ENCODE data around the gene SLC26A2.

The SLC26A2 gene

DNA sequence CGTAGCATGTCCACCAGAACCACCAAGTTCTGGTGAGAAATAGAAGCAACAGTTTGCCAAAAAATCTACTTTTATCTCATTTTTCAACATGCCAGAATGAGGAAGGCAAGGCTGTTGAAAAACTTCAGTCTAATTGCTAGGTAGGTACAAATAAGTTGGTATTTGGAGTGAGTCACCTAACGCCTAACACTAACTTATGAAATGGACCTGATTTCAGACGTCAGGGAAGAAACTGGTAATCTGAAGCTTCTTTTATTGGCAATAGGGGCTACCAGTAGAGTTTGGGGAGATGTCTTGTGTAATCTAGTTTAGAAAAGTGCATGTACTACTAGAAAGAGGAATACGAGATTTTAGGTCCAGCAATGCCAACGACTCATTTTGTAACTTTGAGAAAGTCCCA lies 11.6 kb upstream of the SLC26A2 start:
- Histone ChIP-seq H3K27ac (ENCODE audit: low read depth, low read length, severe bottlenecking) (no peak overlapping the region), H3K4me1 (ENCODE audit: control insufficient read depth, insufficient read depth, low read length, poor library complexity, severe bottlenecking) (no peaks in the 10 kb centered on the region), H3K9me3 (ENCODE audit: control insufficient read depth, low read length) (no peaks in the 10 kb centered on the region), H3K36me3 (ENCODE audit: control insufficient read depth, insufficient read depth, low read length) (no peaks in the 10 kb centered on the region), H3K4me3 (ENCODE audit: extremely low read depth, insufficient read depth, low read length, poor library complexity, severe bottlenecking) (no peak overlapping the region)
- WGBS, 2 experiments (ENCODE audit: insufficient coverage in 2 of 2), result 96 to 100% methylated on average over 1 to 2 of the region's 5 CpGs

- Histone ChIP-seq H3K4me1 (ENCODE audit: control insufficient read depth, insufficient read depth, low read length, poor library complexity, severe bottlenecking) (no peaks in the 10 kb centered on the region), H3K9me3 (ENCODE audit: control insufficient read depth, low read length) (no peaks in the 10 kb centered on the region), H3K27ac (ENCODE audit: low read depth, low read length, severe bottlenecking) (no peak overlapping the region), H3K36me3 (ENCODE audit: control insufficient read depth, insufficient read depth, low read length) (no peaks in the 10 kb centered on the region), H3K4me3 (ENCODE audit: extremely low read depth, insufficient read depth, low read length, poor library complexity, severe bottlenecking) (no peak overlapping the region)
- WGBS, 2 experiments (ENCODE audit: insufficient coverage in 2 of 2), result 86 to 88% methylated on average over 5 of the region's 6 CpGs
Observed at GRCh38 chr5:149951138-149951749, 9.3 kb upstream of the SLC26A2 start.

GRCh38 chr5:149953436-149954121 lies 7.0 kb upstream of the SLC26A2 start:
- no peaks in the 10 kb centered on the region for H3K36me3 ChIP-seq (ENCODE audit: control insufficient read depth, insufficient read depth, low read length)
- no peak overlapping the region for H3K27ac ChIP-seq (ENCODE audit: low read depth, low read length, severe bottlenecking)
- H3K9me3 ChIP-seq (ENCODE audit: control insufficient read depth, low read length), result no peaks in the 10 kb centered on the region
- no peaks in the 10 kb centered on the region for H3K4me1 ChIP-seq (ENCODE audit: control insufficient read depth, insufficient read depth, low read length, poor library complexity, severe bottlenecking)
- H3K4me3 ChIP-seq (ENCODE audit: extremely low read depth, insufficient read depth, low read length, poor library complexity, severe bottlenecking), result no peak overlapping the region
- WGBS, 2 experiments (ENCODE audit: insufficient coverage in 2 of 2), result 93 to 96% methylated on average over 5 of the region's 9 CpGs

DNA sequence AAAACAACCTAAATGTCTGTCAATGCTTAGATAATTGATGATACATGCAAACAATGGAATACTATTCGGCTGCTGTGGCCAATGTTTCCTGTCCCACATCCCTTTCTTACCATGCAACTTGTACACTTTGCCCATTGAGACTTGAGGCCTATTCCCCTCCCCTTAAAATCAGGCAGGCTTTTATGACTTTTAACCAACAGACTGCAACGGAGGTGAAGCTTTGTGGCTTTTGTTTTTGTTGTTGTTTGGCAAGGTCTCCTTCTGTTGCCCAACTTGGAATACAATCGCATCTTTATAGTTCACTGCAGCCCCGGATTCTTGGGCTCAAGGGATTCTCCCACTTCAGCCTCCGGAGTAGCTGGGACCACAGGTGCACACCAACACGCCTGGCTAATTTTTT lies 5.8 kb upstream of the SLC26A2 start:
- no peak overlapping the region for H3K27ac ChIP-seq (ENCODE audit: low read depth, low read length, severe bottlenecking)
- H3K9me3 ChIP-seq (ENCODE audit: control insufficient read depth, low read length), result no peaks in the 10 kb centered on the region
- H3K4me1 ChIP-seq (ENCODE audit: control insufficient read depth, insufficient read depth, low read length, poor library complexity, severe bottlenecking), result peaks cover 4% of the 10 kb centered on the region
- H3K36me3 ChIP-seq (ENCODE audit: control insufficient read depth, insufficient read depth, low read length), result no peaks in the 10 kb centered on the region
- no peak overlapping the region for H3K4me3 ChIP-seq (ENCODE audit: extremely low read depth, insufficient read depth, low read length, poor library complexity, severe bottlenecking)
- 91 to 96% methylated on average over 4 to 5 of the region's 6 CpGs for WGBS, 2 experiments (ENCODE audit: insufficient coverage in 2 of 2)

GRCh38 chr5:149956685-149957084 lies 3.9 kb upstream of the SLC26A2 start:
- WGBS, 2 experiments (ENCODE audit: insufficient coverage in 2 of 2), result 100% methylated on average over 1 of the region's 5 CpGs
- H3K4me3 ChIP-seq (ENCODE audit: extremely low read depth, insufficient read depth, low read length, poor library complexity, severe bottlenecking), result no peak overlapping the region
- no peaks in the 10 kb centered on the region for H3K36me3 ChIP-seq (ENCODE audit: control insufficient read depth, insufficient read depth, low read length)
- H3K4me1 ChIP-seq (ENCODE audit: control insufficient read depth, insufficient read depth, low read length, poor library complexity, severe bottlenecking), result peaks cover 11% of the 10 kb centered on the region
- no peaks in the 10 kb centered on the region for H3K9me3 ChIP-seq (ENCODE audit: control insufficient read depth, low read length)
- H3K27ac ChIP-seq (ENCODE audit: low read depth, low read length, severe bottlenecking), result no peak overlapping the region

- Histone ChIP-seq H3K27ac (ENCODE audit: low read depth, low read length, severe bottlenecking) (no peak overlapping the region), H3K9me3 (ENCODE audit: control insufficient read depth, low read length) (no peaks in the 10 kb centered on the region), H3K4me1 (ENCODE audit: control insufficient read depth, insufficient read depth, low read length, poor library complexity, severe bottlenecking) (peaks cover 11% of the 10 kb centered on the region), H3K36me3 (ENCODE audit: control insufficient read depth, insufficient read depth, low read length) (no peaks in the 10 kb centered on the region), H3K4me3 (ENCODE audit: extremely low read depth, insufficient read depth, low read length, poor library complexity, severe bottlenecking) (no peak overlapping the region)
- WGBS, 2 experiments (ENCODE audit: insufficient coverage in 2 of 2), result 79 to 90% methylated on average over 2 to 3 of the region's 4 CpGs
Observed at GRCh38 chr5:149957855-149958254, 2.7 kb upstream of the SLC26A2 start.

GRCh38 chr5:149959406-149960236 lies 937 bp upstream of the SLC26A2 start:
- Histone ChIP-seq H3K4me1 (ENCODE audit: control insufficient read depth, insufficient read depth, low read length, poor library complexity, severe bottlenecking) (peaks cover 11% of the 10 kb centered on the region), H3K27ac (ENCODE audit: low read depth, low read length, severe bottlenecking) (peak overlapping the region; percentile 92), H3K36me3 (ENCODE audit: control insufficient read depth, insufficient read depth, low read length) (no peaks in the 10 kb centered on the region), H3K4me3 (ENCODE audit: extremely low read depth, insufficient read depth, low read length, poor library complexity, severe bottlenecking) (peak overlapping the region; percentile 72), H3K9me3 (ENCODE audit: control insufficient read depth, low read length) (no peaks in the 10 kb centered on the region)
- 50 to 67% methylated on average over 8 to 11 of the region's 14 CpGs for WGBS, 2 experiments (ENCODE audit: insufficient coverage in 2 of 2)

DNA sequence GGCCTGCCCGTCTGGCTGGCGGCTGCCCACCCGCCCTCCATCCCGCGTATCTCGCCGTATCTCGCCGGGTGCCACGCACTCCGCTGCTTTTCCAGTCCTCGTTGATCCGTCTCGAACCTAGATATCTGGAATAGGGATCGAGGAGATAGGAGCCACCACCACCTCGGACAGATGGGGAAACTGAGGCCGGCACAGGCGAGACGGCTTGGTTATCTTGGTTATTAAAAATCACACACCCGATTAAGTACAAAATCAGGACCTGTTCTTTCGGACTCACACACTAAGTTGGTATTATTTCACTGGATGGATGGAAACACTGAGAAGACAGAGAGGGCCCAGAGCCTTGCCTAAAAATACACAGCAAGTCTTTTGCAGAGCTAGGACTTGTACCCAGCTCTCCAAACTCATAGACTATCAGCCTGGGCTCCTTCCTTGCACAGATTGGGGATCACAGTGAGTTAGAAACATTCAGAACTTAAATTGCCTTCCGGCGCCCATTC lies 678 bp downstream of the SLC26A2 start:
- Histone ChIP-seq H3K4me3 (ENCODE audit: extremely low read depth, insufficient read depth, low read length, poor library complexity, severe bottlenecking) (peak overlapping the region; percentile 72), H3K9me3 (ENCODE audit: control insufficient read depth, low read length) (no peaks in the 10 kb centered on the region), H3K27ac (ENCODE audit: low read depth, low read length, severe bottlenecking) (no peak overlapping the region), H3K36me3 (ENCODE audit: control insufficient read depth, insufficient read depth, low read length) (no peaks in the 10 kb centered on the region), H3K4me1 (ENCODE audit: control insufficient read depth, insufficient read depth, low read length, poor library complexity, severe bottlenecking) (peaks cover 11% of the 10 kb centered on the region)
- WGBS, 2 experiments (ENCODE audit: insufficient coverage in 2 of 2), result 6 to 10% methylated on average over 9 to 15 of the region's 23 CpGs

DNA sequence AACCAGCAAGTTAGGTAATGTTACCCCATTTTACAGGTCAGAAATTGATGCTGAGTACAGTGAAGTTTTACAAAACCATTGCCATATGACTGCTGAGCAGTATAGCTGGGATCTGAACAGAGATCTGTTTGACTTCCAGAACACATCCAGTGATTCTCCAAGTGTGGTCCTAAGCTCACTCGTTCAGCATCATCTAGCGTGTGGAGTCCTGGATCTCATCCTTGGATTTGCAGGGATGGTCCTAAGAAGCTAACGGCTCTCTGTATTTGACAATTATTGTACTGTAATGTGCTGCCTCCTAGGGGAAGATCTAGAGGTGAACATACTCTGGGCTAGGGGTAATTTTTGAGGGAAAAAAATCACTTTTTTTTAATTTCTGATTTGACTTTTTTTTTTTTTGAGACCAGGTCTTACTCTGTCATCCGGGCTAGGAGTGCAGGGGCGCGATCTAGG lies 1.4 kb downstream of the SLC26A2 start:
- Histone ChIP-seq H3K27ac (ENCODE audit: low read depth, low read length, severe bottlenecking) (no peak overlapping the region), H3K4me3 (ENCODE audit: extremely low read depth, insufficient read depth, low read length, poor library complexity, severe bottlenecking) (no peak overlapping the region), H3K4me1 (ENCODE audit: control insufficient read depth, insufficient read depth, low read length, poor library complexity, severe bottlenecking) (peaks cover 11% of the 10 kb centered on the region), H3K36me3 (ENCODE audit: control insufficient read depth, insufficient read depth, low read length) (no peaks in the 10 kb centered on the region), H3K9me3 (ENCODE audit: control insufficient read depth, low read length) (no peaks in the 10 kb centered on the region)
- 57 to 79% methylated on average over 5 to 6 of the region's 6 CpGs for WGBS, 2 experiments (ENCODE audit: insufficient coverage in 2 of 2)

DNA sequence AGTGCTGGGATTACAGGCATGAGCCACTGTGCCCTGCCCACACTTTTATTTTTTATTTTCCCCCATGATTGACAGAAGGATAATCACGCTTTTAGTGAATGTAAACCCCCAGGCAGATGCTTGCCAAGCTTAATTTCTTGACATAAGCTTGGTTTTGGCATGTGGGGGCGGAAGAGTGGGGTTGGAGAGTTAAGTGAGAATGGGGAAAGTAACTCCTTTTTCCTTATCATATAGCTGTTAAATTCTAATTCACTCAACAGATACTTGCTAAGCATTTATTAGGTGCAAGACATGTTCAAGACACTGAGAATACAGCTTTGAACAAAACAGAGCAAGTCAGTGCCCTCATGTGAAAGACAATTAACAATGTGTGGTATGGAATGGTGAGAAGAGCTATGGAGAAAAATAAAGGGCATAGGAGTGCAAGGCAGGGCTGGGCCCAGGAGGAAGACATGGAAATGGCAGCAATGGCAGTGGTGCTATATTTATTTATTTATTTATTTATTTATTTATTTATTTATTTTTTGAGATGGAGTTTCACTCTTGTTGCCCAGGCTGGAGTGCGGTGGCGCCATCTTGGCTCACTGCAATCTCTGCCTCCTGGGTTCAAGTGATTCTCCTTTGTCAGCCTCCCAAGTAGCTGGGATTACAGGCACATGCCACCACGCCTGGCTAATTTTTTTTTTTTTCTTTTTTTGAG lies 2.2 kb downstream of the SLC26A2 start:
- no peak overlapping the region for H3K4me3 ChIP-seq (ENCODE audit: extremely low read depth, insufficient read depth, low read length, poor library complexity, severe bottlenecking)
- H3K9me3 ChIP-seq (ENCODE audit: control insufficient read depth, low read length), result no peaks in the 10 kb centered on the region
- WGBS, 2 experiments (ENCODE audit: insufficient coverage in 2 of 2), result 90 to 100% methylated on average over 3 of the region's 5 CpGs
- no peak overlapping the region for H3K27ac ChIP-seq (ENCODE audit: low read depth, low read length, severe bottlenecking)
- H3K36me3 ChIP-seq (ENCODE audit: control insufficient read depth, insufficient read depth, low read length), result no peaks in the 10 kb centered on the region
- H3K4me1 ChIP-seq (ENCODE audit: control insufficient read depth, insufficient read depth, low read length, poor library complexity, severe bottlenecking), result peaks cover 11% of the 10 kb centered on the region

Data from mesodermal cell (in vitro differentiated cells).